Fibroblast of villous mesenchyme (primary cell): ENCODE results near the gene GABPB1. TPM values are rescaled to one million over a fixed set of nuclear protein-coding genes. Genes with fewer than 3 reads are reported as not detected.
A peak's percentile ranks its signal among the peaks of the same experiment; 100 is the strongest.

ENCODE experiments used
- DNase-seq: peaks from one replicate; pipeline ENCODE4 v3.0.0-alpha.2; 2010; ENCODE audit warnings: low read depth
- H3K4me3 ChIP-seq: 2 replicates; pipeline ENCODE4 v1.5.1; 2011; ENCODE audit warnings: low read depth, mild to moderate bottlenecking, low read length
- total RNA-seq: library from RNA; depleted of rRNA; stranded (reverse); fragments of >200 nt; gene quantifications from 2 replicates; pipeline ENCODE4 v1.2.3, GENCODE V29; 2012
- TF ChIP-seq, protein P1 (sequence below): IDR thresholded peaks from 2 replicates; pipeline ENCODE4 v1.5.1; 2012; ENCODE audit warnings: low read depth, mild to moderate bottlenecking, low read length; ENCODE audit not compliant: insufficient read depth

The GABPB1 gene
- total RNA-seq, 1 donor = 44.9 TPM

DNA sequence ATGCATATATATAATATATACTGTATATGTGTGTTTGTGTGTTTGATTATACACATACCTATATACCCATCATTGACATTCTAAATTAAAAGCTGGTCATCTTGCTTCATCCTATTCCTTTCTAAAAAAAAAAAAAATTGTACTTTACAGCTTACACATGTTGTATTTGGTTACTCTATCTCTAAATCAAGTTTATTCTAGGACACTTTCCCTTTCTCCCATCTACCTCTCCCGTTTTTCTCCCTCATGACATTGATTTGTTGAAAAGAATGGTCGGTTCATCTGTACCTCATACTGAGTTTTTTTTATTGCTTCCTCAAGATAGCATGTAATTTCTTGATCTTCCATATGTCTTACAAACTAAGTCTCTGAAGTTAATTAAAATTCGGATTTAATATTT is 26.9 kb downstream of the GABPB1 start:
- TF ChIP-seq, protein P1, sequence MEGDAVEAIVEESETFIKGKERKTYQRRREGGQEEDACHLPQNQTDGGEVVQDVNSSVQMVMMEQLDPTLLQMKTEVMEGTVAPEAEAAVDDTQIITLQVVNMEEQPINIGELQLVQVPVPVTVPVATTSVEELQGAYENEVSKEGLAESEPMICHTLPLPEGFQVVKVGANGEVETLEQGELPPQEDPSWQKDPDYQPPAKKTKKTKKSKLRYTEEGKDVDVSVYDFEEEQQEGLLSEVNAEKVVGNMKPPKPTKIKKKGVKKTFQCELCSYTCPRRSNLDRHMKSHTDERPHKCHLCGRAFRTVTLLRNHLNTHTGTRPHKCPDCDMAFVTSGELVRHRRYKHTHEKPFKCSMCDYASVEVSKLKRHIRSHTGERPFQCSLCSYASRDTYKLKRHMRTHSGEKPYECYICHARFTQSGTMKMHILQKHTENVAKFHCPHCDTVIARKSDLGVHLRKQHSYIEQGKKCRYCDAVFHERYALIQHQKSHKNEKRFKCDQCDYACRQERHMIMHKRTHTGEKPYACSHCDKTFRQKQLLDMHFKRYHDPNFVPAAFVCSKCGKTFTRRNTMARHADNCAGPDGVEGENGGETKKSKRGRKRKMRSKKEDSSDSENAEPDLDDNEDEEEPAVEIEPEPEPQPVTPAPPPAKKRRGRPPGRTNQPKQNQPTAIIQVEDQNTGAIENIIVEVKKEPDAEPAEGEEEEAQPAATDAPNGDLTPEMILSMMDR = no peak
- no peak for DNase-seq
- H3K4me3 ChIP-seq = no peak overlapping the region

DNA sequence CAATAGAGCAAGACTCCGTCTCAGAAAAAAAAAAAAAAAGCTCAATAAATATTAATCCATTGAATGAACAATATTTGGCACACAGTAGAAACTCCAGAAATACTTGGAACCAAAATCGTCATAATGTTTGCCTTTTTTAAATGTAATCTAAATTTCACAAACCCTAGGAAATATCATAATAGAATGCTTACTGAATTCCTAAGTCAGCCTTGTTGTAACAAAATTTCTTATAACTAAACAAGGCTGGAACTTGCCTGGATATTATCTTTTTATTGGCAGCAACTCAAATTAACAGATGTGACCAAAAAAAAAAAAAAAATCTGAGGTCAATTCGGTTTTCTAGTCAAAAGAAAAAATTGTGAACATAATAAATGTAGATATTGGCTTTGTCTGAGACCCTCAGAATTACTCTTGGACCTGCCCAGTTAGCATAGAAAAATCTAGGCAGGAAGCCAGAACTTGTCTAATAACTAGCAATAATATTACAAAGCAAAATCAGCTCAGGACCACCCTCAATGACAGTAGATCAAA is 33.3 kb downstream of the GABPB1 start:
- H3K4me3 ChIP-seq = no peak overlapping the region

DNA sequence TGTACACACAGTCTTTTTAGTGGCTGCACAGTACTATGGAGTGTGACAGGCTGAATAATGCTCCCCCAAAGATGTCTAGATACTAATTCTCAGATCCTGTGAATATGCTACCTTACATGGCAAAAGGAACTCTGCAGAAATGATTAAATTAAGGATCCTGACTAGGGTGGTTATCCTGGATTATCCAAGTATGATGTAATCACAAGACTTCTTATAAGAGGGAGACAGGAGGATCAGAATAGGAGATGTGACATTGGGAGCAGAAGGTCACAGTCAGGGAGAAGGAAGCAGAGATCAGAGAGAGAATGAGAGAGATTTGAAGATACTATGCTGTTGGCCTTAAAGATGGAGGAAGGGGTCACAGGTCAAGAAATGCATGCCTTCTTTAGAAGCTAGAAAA is 34.5 kb downstream of the GABPB1 start:
- TF ChIP-seq, protein P1 = no peak
- no peak overlapping the region for H3K4me3 ChIP-seq
- DNase-seq = no peak

More for the DNA sequence above, 33.3 kb downstream of the GABPB1 start:
- TF ChIP-seq, protein P1 = no peak
- peak; percentile 42 for DNase-seq

DNA sequence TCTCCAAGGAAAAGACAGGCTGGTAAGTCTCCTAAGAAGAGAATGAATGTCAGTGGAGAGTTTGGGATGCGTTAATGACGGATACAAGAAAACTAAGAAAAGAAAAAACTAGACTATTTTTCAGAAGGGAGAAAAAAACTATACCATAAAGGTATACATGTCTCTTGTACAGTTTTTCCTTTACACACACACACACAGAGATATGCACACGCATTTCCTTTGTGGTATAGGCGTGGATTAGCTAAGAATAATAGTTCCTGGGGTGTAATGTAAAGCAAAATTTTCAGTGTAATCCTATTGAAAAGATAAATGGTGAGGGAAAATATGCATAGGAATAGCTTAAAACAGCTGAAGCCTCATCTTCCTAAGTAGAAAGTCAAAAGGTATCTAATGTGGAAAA is 36.3 kb downstream of the GABPB1 start:
- H3K4me3 ChIP-seq = no peak overlapping the region
- TF ChIP-seq, protein P1 = no peak
- no peak for DNase-seq

DNA sequence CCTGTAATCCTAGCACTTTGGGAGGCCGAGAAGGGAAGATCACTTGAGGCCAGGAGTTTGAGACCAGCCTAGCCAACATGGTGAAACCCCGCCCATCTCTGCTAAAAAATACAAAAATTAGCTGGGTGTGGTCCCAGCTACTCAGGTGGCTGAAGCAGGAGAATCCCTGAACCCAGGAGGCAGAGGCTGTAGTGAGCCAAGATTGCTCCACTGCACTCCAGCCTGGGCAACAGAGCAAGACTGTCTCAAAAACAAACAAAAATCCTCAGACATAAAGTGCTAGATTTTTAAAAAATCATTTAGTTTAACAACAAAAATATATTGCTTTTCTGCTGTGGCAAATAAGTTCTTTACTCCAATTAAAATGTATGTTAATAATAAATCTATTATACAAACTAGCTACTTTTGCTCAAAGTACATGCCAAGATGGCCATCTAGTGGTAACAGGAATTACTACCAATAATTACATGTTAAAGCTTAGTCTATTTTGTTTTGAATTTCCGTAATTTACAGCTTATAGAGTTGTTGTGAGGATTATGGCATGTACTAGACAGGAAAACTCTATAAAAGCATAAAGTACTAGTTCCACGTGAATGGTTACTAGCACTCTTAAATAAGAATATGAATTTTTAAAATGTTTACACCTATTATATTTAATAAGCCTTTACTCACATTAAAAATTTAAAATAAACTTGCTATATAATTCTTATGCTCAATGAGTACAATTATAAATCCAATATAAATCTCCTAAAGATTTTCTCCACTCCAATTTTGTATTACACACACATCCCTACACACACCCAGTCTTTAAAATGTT is 39.0 kb downstream of the GABPB1 start:
- TF ChIP-seq, protein P1 = peak; percentile 55
- peak; percentile 65 for DNase-seq
- no peak overlapping the region for H3K4me3 ChIP-seq

DNA sequence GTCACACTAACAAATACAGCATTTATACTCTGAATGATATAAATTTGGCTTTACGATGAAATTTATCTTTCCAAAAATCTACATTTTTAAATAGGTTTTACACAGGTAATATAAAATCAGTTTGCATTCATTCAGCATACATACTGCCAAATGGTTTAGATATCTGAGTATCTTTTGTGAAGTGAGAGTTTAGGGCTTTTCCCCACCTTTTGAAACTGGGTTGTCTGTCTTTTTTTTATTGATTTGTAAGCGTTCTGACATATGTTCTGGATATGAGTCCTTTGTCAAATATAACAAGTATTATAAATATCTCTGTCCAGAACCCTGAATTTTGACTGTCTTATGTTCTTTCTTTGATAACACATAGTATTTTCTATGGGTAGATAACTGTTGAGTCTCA is 42.4 kb downstream of the GABPB1 start:
- no peak for DNase-seq
- no peak overlapping the region for H3K4me3 ChIP-seq
- TF ChIP-seq, protein P1 = no peak
